GM18499 (cell line): ENCODE results near the gene TMSB4X.
"Not testable (repeated sequence)": the region's sequence is repeated elsewhere in the genome, so short reads cannot be mapped to it uniquely, and the experiment has no call there.

Experiments used
- ATAC-seq: cut with Tn5 transposase; IDR thresholded peaks from one replicate; pipeline ENCODE4 v1.9.1; 2021; ENCODE audit warnings: moderate number of reproducible peaks; ENCODE audit not compliant: insufficient read depth, unreplicated experiment

The TMSB4X gene

DNA sequence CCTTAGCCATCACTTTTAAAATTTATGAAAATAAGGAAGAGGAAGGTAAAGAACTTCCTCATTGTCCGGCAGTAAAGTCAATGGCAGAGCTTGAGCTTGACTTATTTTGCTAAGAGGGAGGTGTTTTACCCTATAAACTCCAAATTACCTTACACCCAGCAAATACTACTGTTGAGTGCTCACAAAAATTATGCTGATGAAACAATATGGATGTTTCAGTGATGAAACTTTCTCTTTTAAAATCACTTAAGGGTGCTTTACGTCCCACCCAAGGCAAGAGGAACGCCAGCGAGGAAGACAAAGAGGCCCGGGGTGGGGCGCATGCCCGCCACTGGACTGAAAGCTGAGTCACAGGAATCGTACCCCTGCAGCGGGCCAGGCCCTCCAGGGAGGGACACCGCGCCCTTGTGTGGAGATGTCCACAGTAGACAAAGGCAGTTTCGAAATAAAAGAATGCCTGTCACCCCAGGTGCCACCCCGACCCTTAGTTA is 560 bp upstream of the TMSB4X start:
- no peak for ATAC-seq

DNA sequence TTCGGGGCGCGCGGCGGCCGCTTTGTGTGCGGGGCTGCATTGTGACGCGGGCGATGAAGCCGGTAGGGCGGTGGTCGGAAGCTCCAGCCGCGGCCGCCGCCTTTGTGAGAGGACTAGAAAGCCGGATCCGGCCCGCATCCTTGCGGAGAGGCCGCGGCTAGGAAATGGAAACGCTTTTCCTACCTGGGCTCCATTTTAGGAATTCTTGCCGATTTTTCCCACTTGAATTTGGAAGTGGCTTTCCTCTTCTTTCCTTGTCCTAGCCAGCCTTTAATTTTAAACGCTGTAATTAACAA is 708 bp downstream of the TMSB4X start:
- ATAC-seq, result no peak

DNA sequence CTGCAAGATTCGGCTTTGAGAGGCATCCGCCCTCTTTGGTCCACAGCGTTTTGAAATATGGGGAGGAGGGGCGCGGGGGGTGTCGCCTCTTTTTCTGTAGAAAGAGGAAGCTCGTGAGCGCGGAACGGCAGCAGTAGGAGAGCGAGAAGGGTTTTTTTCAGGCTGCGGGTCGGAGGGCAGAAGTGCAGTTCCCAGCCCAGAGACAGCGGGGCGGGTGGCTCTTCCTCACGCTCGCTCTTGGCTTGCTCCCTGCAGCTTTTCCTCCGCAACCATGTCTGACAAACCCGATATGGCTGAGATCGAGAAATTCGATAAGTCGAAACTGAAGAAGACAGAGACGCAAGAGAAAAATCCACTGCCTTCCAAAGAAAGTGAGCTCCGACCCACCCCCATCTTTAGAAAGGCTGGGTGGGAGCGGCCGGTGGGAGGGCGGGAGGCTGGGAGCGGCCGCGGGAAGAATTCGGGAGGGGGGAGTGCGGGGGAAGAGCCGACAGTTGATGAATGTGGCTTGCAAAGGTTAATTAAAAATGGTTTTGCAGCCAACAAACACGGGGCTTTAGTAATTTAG is 1.2 kb downstream of the TMSB4X start:
- no peak for ATAC-seq

DNA sequence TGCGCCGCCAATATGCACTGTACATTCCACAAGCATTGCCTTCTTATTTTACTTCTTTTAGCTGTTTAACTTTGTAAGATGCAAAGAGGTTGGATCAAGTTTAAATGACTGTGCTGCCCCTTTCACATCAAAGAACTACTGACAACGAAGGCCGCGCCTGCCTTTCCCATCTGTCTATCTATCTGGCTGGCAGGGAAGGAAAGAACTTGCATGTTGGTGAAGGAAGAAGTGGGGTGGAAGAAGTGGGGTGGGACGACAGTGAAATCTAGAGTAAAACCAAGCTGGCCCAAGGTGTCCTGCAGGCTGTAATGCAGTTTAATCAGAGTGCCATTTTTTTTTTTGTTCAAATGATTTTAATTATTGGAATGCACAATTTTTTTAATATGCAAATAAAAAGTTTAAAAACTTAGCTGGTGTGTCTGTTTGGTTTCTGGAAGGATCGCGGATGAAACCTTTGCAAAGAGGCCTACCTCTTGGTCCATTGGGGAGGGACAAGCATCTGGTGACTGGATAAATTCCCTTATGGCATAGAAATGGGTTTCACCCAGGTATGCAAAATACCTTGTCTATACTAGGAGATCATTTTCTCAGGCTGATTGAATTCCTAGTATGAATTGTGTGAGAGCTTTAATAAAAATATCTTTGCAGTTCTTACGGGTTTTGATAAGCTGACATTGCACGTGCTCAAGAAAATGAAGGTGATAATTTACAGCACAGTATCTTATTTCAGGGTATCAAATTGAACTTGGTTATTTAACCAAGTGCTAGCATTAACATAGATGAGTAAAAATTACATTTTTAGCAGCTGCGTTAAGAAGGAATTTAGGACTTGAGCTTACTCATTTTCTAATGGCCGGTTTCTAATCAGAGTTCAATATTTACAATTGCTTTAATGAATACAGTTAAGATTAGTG is 2.2 kb downstream of the TMSB4X start:
- ATAC-seq, result not testable (repeated sequence)

DNA sequence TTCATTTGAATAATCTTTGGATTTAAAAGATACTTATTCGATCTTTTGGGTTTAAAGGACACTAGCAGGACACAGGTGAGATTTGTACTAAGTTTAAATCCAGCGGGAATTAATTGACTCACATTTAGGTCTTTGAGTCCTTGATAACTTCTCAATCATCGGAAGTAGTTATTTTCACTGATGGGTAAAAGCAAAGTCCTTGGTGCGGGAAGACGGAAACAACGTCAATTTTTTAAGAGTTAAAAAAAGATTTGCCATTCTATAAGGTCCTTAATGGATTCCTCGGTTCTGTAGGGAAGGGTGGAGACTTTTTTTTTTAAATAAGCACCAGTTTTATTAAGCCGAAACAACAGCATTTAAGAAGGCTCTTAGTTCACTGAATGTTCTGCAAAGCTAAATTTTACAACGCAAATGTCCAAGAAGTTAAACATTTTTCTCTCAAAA is 2.9 kb downstream of the TMSB4X start:
- ATAC-seq, result no peak

DNA sequence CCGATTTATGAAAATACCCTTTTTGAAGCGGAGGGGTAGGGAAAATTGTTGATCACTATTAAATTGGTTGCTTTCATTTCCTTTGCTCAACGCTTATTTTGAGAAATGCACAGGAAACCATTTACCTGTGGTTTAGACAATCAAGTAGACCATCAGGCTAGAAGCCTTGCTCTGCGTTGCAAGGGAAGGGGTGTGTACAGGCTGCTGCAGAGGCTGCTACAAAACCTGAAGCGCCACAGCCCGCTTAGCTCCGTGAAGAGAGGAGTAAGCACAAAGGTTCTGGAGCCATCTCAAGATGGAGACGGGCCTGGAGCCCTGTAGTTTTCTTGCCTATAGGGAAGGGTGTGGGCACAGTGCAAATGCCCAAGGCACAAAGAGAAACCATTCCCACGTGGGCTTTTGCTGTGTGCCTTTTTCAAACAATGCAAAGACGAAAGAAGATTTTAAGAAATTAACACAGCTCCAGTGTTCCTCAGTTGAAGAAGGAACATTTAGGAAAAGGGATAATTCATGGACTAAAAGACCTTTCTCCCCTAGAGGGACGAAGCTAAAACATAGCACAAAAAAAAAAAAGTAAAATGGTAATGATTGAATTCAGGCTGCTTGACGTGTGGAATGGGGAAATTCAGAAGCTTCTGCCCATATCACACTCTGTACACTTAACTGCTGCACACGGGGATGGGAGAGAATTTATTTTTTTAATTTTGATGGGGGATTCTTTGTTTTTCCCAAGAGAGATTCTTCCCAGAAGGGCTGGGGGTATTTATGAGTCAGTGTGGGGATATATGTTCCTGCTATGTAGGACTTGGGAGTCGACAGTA is 3.5 kb downstream of the TMSB4X start:
- ATAC-seq, result peak; percentile 39

DNA sequence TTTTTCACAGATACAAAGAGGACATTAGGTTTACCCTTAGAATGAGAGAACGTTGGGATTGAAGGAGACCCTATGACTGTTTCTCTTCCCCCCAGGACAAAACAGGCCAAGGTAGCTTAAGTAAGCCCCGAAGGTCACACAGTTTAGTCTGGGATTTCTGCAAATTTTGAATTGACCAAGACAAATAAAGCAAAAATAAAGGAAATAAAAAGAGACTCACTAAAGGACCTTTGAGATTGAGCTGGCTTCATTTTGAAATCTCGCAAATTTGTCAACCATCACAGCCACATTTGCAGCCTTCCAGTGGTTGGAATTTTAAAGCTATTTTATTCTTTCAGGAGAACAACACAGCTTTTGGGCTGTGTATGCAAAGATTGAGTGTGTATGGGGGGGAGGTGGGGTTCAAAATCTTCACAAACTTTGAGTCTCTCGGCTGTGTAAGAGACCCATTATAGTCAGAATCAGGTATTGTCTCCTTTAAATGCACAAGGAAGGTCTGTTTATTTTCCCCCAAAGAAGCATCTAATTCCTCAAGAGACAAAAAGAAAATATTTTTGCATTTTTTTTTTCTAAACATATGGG is 4.2 kb downstream of the TMSB4X start:
- ATAC-seq, result no peak

DNA sequence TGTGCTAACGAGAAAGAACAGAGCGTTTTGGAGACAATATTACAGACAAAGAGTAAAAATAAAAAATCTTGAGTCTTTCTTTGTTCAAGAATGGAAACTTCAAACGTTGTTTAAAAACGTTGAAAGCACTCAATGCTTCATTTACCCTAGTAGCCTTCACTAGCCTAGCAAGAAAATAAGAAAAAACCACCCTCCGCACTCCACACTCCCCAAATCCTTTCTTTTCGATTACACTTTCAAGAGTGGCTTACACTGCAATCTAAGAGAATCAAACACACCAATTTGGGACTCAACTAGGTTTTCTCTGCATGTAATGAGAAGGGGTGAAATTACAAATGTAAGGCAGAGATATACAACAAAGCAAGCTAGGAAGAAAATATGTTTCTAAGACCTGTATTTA is 4.7 kb downstream of the TMSB4X start:
- ATAC-seq, result no peak

DNA sequence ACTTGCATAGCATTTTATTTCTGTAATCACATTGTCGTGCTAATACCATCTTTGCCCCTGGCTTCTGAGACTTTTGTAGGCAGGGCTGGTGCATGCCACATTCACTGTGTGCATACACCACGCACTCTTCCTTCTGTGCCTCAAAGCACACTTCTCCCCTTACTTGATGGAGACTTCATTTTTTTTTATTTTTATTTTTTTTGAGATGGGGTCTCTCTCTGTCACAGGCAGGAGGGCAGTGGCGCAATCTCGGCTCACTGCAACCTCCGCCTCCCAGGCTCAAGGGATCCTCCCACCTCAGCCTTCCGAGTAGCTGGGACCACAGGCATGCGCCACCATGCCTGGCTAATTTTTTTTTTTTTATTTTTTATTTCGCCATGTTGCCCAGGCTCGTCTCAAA is 5.1 kb downstream of the TMSB4X start:
- ATAC-seq, result not testable (repeated sequence)

DNA sequence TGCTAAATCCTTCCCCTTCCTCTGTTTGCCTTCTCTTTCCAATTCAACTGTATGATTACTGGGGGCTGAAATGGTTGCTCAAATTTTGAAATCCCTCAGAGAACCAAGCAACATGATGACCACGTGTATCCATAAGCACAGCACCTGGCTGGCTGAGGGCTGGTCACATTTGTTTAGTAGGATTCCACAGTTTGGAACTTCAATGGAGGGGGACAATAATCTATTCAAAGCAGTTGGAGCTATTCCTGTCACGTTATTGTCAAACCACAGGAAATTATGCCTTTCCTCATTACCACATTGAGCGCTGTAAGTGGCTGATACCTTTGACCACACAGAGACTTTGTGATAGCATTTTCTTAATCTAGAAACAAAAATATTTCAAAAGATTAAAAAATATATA is 7.0 kb downstream of the TMSB4X start:
- ATAC-seq, result no peak

DNA sequence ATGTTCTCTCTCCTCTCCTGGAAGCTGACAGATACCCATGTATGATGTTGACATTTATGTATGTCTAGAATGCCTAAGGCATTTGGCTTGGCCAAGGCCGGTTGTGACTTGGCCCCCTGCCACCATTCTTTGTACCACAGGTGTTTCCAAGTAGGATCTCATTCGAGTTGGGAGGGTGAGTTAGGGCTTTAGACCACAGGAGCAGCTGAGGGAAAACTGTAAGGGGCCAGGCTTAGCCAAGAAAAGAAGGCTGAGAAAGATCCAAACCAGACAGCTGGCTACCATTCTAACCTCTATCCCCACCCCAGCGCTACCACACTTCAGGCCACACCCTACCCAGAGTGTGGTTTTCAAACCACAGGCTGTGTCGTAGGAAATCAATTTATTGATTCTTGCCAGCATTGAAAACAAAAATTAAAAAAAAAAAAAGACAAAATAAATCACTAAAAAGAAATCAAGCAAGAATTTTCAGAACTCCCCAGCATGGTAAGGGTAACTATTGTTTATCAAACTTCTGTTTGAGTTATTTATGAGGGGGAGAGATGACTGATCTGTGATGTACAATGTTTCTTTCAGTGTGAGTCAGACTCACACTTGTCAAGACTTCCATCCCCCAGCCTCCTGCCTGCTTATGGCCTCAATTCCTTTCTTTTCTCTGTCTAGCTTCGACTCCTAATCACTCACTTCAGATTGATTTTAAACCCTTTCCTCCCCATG is 9.9 kb downstream of the TMSB4X start:
- peak; percentile 53 for ATAC-seq

DNA sequence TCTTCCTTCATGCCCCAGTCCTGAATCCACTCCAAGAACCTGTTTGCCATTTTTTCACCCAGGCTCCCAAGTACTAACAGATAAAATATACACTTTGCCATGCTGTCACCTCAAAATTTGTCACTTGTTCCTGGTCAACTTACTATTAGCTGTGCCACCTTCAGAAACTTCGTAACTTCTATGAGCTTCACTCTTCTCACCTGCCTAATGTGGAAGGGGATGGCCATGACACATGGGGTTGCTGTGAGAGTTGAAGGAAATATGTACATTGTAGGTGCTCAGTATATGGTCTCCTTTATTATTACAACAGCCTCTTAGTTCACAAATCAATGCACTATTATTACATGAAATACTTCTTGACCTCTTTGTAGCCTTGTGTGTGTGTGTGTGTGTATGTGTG is 10.4 kb downstream of the TMSB4X start:
- no peak for ATAC-seq

DNA sequence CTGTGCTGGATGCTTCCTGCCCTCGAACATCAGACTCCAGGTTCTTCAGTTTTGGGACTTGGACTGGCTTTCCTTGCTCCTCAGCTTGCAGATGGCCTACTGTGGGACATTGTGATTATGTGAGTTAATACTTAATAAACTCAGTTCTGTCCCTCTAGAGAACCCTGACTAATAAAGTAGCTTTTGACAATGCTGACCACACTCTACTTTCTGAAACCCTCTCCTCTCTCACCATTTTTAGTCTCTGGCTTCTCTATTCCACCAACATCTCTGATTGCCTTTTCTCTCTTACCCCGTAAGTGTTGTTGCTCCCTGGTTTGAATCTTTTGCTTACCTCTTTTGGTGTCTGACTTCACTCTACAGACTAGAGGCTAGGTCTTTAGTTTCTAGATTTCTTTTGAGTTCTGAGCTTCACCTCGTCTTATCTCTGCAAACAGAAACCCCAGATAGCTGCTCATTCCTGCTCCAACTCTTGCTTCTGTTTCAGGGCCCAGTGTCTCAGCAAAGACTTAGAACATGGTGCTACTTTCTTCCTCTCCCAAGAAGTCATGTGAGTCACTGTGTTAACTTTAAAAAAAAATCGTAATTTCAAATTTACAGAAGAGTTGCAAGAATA is 11.4 kb downstream of the TMSB4X start:
- ATAC-seq, result no peak

DNA sequence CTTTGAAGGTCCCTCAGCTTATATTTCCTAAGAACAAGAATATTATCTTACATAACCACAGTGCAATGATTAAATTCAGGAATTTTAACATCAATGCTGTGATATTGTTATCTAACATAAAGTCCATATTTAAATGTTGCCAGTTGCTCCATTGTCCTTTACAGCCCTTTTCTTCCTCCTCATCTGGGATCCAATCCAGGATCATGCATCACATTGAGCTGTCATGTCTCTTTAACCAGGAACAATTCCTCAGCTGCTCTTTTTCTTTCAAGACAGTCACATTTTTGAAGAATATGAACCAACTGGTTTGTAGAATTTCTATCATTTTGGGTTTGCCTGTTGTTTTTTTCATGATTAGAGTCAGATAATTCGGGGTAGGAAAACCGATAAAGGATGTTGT is 12.0 kb downstream of the TMSB4X start:
- no peak for ATAC-seq

DNA sequence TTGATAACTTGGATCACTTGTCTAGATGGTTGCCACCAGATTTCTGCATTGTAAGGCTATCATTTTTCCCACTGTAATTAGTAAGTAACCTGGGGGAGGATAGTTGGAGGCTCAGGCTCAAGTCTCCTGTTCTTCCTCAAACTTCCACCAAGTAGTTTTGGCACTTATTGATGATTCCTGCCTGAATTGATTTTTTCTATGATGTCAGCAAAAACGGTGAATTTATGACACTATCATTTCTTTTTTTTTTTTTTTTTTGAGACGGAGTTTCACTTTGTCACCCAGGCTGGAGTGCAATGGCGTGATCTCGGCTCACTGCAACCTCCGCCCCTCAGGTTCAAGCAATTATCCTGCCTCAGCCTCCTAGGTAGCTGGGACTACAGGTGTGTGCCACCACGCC is 12.4 kb downstream of the TMSB4X start:
- ATAC-seq, result no peak

DNA sequence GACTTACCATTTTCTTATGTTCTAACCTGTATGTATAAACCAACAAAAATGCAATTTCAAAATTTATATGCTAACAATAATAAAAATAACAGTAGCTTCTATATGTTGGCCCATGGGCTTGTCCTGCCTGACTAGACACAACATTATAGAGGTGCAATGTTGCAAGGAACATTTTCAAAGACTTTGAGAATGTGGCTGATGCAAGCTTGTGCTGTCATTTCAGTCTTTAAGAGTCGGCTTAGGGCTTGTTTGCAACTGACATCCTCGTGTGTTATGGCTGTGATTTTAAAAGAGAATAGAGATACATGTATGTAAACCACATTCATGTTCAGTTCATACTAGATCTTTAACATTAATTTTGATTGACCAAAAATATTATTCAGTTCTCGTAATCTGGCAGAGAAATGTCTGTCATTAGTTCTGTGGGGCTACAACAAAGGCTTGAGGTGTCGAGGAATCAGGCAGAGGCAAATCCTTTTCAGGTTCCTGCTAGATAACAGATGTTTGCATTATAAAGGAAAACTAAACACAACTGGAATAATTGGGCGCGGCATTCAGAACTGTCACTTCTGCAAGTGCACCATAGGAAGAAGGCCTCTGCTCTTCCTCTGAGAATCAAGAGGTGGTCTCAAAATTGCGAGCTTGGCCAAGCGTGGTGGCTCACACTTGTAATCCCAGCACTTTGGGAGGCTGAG is 13.1 kb downstream of the TMSB4X start:
- ATAC-seq, result no peak

DNA sequence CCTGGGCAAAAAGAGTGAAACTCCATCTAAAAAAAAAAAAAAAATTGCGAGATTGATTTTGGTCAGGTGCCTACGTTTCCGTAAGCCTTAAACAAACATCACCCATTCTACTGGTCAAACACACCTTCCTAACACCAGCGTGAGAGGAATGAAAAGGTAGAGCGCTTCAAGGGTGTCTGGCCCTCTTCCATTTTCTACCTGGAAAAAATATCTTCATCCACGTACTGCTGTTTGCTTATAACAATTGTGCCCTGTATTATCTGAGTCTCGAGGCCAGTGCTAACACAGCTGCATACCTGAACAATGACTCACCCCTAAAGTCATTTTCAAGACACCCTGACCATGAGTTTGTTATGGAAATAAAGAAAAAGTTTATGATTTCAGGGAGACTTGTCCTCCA is 13.9 kb downstream of the TMSB4X start:
- no peak for ATAC-seq

DNA sequence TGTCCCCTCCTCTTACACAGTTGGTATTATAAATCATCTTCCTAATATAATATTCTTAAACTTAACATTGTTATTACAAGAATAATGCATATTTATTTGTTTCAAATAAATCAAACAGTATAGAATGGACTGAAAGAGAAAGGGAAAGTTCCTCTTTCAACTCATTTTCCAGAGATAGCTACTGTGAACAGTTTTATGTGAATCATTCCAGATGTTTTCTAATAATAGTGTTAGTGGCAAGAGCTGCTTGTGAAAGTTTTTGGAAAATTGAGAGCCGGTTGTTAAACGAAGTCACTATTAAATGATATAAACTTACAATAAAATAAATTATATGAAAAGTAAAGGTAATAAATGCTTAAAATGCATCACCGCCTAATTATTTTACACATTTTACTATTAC is 14.6 kb downstream of the TMSB4X start:
- ATAC-seq, result no peak

DNA sequence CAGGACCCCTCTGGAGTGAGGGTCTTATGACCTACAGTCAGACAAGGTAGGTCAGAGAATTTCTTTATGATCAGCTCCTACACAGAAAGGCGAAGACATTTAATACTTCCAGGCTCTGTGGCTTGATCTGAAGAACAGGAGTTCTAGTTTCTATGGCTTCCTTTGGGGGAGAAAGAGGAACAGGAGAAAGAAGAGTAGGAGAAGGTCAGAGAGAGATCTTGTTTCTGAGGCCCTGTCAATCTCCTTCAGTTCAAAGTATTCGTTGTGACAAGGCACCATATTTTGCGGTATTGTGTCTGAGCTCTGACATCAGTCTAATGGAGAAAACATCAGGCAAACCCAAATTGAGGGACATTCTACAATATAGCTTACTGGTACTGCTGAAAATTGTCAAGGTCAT is 16.7 kb downstream of the TMSB4X start:
- ATAC-seq, result no peak
